HG03045 (cell line): ENCODE measurements around the gene FAM136A.
A peak's percentile ranks its signal among the peaks of the same experiment; 100 is the strongest.
"Not testable (repeated sequence)": the region's sequence is repeated elsewhere in the genome, so short reads cannot be mapped to it uniquely, and the experiment has no call there.

Experiments
- ATAC-seq: cut with Tn5 transposase; IDR thresholded peaks from one replicate; pipeline ENCODE4 v1.9.1; 2021; ENCODE audit warnings: mild to moderate bottlenecking, moderate library complexity; ENCODE audit not compliant: unreplicated experiment

The FAM136A gene

DNA sequence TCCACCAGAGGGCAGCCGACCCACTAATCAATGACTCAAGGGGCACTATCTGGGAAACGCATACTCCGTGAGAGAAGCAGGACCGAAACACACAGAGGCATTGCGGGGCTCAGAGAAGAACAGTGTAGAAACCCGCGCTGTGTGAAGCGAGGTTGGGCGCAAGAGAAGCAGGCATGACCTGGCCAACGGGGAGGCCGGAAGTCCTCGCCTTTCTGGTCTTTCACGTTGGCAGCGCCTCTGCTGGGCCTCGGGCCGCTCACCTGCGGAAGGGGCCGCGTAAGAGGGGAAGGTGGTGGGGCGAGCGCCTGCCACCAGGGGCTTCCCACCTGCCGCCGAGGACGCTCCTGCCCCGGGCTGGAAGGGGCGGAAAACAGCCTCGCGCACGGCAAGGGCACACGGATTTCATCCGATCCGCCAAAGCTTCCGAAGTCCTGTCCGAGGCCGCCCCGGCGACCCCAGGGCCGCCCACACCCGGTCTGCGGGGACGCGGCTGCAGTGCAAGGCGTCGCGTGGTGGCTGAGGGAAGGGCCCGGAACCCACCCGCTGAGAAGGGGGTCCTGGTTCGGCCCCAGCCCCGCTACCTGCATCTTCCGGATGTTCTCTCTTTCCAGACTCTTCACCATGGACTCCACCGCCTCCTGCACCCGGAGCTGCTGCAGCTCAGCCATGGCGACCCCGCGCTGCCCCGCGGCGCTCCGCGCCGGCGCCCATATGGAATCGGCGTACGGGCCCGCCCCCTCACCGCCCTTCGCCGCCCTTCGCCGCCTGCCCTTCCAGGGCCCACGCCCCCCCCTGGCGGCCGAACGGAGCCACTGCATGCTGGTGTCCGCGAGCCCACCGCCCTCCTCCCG, at the start of gene FAM136A:
Gene FAM136A, minus strand, starts transcription at position 724 of the 851 bp plus-strand sequence. Its CDS starts 56 bp downstream, at position 668.
- peak; percentile 82 for ATAC-seq

DNA sequence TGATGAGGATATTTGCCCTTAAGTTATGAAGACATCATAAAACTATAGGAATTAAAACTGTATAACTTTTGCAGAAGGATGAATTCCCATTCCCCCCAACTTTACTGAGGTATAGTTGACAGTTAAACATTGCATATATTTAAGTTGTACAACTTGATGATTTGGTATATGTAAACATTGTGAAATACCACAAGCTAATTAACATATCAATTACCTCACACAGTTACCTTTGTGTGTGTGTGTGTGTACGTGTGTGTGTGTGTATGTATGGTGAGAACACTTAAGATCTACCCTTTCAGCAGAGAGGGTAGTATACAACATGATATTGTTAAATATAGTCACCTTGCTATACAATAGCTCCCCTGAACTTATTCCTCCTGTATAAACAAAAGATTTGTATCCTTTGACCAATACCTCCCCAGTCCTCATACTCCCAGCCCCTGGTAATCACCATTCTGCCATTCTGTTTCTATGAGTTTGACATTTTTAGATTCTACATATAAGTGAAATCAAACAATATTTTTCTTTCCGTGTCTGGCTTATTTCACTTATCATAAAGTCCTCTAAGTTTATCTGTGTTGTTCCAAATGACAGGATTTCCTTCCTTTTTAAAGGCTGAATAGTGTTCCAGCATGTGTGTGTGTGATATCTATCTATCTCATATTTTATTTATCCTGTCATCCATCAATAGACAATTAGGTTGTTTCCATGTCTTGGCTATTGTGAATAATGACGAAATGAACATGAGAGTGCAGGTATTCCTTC, 48.2 kb upstream of the FAM136A start:
- ATAC-seq: no peak

DNA sequence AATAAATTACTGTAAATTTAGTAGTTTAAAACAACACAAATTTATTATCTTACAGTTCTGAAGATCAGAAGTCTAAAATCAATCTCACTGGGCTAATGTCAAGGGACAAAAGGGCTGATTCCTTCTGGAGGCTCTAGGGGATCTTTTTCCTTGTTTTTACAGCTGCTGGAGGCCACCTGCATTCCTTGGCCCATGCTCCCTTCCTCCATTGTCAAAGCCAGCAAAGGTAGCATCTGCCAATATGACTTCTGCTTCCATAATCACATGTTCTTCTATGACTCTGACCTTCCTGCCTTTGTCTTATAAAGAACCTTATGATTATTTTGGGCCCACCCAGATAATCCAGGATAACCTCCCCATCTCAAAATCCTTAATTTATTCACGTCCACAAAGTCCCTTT, 46.0 kb upstream of the FAM136A start:
- ATAC-seq: no peak

DNA sequence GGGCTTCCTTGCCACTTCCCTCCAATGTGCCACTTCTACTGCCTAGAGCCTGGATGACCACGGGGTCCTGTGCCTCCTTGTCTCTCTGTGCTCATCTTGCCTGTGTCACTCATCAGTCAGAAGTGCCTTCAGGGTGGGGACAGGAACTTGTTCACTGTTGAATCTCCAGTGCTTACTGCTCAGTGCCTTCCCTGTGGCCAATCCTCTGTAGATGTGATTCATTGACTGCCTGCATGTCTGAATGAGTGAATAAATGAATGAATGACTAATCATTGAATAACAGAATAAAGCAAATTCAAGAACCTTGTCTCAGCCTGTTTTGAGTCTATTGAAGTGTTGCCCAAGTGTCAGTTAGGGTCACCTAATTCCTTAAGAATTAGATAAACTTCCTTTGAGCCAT, 42.3 kb upstream of the FAM136A start:
- ATAC-seq: no peak

DNA sequence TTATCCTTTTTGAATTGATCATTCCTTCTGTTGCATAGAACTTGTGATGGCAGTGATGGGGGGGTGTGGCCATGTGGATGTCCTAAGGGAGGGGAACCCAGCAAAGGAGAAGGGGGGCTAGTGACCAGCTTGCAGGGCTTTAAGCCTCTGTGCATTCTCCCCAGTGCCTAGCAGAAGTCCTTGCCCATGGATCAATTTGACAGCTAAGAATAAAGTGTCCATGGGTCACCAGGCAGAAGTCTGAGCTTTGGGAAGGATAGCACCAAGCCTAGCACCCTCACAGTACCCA, 39.6 kb upstream of the FAM136A start:
- no peak for ATAC-seq

DNA sequence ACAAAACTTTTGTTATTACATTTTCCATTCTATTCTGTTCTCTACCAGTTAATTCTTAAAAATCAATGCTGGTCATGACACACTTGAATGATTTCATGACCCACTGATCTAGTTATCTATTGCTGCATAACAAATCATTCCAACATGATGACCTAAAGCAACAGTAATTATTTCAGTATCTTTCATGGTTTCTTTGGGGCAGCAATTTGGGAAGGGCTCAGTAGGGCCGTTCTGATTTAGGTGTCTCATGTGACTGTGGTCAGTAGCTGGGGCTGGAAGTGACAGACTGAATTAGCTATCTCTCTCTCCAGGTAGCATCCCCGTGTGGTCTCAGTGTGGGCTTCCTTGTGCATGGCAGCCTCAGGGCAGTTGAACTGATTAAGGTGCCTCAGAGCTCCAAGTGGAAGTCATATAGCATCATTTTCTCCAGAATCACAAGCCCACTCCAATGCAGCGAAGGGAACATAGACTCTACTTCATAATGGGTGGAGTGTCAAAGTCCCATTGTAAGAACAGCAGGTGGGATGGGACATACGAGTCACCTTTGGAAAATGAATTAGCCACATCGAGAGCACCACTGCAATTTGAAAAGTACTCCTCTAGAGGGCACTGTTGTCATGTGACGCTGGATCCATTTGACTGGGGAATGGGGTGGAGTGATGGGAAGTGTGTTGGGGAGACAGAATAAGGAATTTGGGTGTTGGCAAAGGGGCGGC, 39.1 kb upstream of the FAM136A start:
- ATAC-seq: no peak

DNA sequence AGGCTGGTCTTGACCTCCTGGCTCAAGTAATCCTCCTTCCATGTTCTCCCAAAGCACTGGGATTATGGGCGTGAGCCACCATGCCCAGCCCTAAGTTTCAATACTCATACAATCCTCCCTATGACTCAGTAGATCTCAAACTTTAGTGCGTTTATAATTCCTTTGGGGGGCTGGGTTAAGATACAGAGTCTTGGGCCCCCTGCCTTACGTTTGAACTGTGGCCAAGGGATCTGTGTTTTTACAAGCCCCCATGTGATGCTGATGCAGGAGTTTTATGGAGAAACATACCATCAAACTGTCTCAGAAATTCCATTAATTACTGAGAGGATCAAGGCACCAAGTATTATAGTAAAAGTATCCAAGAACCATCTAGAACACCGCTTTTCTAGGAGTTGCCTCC, 38.2 kb upstream of the FAM136A start:
- no peak for ATAC-seq

DNA sequence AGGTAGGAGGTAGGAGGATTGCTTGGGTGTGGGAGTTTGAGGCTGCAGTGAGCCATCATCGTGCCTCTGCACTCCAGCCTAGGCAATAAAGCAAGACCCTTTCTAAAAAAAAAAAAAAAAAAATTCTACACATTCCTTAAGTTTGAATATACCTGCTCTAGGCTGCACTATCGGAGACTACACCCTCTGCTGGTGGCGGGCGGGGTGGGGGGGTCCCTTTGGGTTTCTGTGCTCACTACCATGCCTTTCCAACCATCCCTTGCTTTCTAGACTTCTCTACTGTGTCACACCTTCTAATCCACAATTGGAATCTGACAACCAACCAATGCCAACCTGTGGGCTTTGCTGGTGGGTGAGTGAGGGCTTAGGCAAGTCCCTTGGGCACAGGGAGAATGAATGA, 34.7 kb upstream of the FAM136A start:
- no peak for ATAC-seq

DNA sequence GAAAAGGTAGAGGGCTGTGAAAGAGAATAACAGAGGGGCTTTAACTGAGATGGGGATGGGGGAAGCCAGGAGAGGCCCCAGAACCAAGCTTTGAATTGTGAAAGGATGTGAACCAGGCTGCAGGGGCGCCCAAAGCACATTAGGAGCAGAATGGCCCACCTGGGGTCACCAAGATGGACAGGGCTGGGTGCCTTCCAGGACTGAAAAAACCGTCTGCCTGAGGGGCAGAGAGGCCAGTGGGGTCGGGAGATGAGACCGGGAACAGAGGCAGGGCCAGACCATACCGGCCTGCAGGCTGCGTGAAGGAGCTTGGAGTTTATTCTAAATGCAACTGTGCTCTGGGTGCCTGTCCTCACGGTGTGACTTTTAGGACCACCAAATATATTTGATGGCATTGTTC, 29.1 kb upstream of the FAM136A start:
- ATAC-seq: no peak

DNA sequence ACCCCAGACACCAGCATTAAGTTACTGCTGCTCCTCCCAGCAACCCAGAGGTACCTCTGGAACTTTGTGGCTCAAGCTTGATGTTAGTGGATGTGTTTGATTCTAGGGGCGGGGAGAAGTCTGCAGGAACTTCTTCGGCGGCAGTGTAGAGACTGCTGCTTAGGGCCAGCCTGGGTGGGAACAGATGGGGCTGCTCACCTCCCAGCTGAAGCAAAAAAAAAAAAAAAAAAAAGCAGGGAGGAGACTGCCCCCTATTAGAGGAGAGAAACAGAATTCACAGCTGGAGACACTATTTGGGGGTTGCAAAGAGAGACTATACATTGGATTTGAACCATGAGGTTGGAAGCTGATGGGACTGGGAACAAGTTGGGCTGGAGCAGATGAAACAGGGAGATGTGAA, 28.6 kb upstream of the FAM136A start:
- no peak for ATAC-seq

DNA sequence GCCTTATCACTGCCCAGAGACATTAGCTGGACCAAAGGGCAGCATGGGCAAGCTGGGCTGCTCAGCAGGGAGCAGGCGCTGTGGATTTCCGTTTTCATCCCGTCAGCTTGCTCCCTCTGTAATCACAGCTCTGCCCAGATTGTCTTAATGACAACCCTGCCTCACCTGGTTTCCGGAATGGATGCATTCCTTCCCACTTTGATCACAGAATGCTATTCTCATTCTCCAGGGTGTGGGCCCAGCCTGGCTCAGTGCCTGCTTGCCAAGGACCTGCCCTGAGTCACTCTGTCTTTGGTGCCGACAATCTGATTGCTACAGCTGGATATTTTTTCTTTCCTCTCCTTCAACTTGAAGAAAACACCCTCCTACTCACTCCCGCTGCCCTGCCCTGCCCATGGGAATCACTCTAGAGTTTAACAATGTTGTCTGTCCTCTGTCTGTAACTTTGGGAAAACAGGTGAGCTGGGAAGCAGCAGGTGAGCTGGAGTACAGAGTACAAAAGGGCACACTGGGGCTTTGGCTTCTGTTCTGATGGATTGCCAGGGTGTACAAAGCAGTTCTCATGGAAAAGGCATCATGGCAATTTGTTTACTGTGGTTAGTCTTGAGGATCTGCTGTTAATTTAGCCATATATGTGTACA, 27.2 kb upstream of the FAM136A start:
- no peak for ATAC-seq

DNA sequence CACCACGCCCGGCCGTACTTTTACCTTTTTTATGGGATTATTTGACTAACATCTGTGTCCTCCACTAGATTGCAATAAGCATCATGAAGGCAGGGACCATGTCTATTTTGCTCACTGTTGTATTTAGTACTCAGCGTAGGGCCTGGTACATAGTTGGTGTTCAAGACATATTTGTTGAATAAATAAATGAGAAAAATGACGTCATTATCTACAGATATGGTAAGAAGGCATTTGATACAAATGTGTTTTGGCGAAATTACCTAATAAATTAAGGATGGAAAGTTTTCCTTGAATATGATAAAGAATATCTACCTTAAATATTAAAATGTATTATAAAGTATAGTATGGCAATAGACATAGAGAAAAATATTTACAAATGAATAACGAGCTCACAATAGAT, 24.0 kb upstream of the FAM136A start:
- ATAC-seq: no peak

DNA sequence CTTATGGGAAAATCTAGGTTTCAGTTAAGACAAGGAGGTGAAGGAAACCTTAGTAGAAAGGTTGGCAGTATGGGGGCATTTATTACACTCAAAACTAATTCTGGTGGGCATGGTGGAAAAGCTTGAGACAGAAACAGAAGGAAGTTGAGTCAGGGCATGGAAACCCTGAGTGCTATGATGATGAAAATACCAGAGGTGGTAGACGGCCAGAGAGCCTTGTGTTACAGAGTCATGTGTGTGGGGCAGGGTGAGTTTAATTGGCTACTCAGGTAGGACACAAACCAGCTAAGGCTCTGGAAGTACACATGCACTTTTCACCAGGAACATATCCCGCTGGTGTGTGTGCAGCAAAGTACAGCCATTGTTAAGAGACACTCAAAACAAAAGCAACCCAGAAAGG, 20.7 kb upstream of the FAM136A start:
- ATAC-seq: no peak

DNA sequence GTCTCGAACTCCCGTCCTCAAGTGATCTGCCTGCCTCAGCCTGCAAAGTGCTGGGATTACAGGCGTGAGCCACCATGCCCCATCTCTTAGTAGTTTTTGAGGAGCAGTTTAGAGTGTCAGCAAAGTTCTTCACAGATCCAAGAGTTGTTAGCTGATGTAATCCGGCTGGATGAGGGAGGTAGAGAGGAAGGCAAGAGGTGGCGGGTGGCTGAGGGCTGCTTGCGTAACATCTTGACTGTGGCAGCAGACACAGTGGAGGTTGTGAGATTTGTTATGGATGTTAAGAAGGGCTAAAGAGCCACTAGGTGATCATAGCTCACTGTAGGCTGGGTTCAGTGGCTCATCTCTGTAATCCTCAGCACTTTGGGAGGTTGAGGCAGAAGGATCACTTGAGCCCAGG, 19.5 kb upstream of the FAM136A start:
- ATAC-seq: no peak

DNA sequence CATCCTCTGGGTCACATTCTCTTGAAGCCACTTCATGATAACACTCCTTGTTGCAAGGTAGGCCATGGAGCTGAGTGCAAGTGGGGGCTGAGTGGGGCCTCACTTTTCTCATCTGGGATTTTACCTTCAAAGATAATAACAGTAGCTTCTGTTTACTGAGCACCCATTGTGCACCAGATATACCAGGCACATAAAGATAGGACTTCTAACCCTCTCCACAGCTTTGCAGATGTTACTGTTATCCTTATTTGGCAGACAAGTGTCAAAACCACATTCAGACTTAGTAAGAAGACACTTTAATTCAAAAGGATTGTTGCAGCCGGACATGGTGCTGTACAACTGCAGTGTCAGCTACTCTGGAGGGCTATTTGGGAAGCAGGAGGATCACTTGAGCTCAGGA, 12.8 kb upstream of the FAM136A start:
- ATAC-seq: no peak

DNA sequence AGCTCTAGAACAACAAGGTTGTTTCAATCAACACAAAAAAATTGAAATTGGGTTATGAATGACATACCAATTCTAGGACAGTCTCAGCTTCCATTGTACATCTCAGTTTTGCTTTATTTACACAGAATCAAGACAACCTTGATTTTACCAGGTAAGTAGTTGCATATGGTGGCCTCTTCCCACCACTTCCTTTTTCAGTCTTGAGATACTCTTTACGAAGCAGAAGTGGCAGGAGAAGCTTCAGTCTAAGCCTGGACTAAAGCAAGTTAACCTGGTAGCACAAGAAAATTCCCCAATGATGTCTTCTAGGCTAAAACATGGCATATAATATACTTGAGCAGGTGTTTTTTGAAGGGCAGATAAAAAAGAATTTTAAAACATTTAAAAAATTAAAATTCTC, 10.7 kb upstream of the FAM136A start:
- no peak for ATAC-seq

DNA sequence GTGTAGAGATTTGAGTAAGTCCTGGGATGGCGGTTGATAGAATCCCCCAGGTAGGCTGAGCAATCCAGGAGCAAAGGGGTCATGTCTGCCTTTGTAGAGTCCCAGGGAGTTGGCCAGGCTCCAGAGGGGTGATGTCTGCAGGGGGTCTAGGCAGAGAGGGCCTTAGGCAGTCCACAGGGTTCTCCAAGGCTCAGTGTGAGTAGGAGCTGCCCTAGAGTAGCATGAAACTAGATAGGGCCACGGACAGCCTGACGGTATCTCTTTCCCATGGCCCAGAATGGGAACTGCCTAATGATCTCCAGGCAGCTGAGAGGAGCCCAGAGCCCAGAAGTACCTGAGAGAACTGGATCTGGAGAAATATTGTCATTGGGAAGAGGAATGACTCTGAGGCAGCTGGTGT, 9.0 kb upstream of the FAM136A start:
- ATAC-seq: no peak

DNA sequence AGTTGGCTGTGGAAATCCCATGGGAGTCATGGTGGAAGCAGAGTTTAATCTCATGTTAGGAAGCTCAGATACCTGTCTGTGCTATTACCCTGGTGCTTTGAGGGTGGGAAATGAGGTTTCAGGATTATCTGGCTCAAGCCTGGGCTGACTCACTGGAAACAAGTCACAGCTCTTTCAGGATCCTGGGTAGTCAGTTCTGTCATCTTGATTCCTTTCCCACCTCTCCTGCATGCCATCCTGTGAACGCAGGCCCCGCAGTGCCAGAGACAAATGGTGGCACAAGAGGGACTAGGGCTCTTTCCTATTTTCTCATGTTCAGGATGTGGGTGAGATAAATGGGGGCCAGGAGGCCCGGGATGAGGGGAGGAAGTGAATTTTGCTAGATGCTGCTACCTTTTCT, 3.7 kb upstream of the FAM136A start:
- no peak for ATAC-seq

DNA sequence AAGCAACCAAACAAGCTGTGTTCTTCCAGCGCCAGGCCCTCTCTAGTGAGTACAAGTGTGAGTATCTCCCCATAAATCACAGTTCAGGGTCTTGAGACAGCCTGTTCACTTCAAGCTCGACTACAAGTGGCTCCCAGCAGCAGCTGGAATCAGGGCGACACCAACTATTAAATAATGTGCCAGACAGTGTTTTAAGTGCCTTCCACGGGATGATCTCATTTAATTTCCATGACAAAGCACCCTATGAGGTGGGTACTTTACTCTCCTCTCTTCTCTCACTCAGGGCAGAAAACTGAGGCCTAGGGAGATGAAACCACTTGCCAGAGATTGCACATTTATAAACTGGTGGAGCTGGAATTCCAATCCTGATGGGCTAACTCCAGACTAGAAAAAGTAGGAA, 2.6 kb upstream of the FAM136A start:
- ATAC-seq: no peak

DNA sequence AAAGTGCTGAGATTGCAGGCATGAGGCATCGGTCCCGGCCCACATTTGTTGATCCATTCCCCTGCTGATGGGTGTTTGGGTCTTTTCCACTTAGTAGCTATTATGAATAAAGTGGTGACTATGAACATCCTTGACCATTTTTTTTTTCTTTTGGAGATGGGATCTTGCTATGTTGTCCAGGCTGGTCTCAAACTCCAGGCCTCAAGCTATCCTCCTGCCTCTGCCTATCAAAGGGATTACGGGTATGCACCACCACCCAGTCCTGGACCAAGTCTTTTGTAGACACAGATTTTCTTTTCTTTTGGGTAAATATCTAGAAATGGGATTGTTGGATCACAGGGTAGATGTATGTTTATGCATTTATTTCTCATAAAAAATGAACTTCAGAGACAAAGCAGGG, 1.3 kb upstream of the FAM136A start:
- no peak for ATAC-seq

DNA sequence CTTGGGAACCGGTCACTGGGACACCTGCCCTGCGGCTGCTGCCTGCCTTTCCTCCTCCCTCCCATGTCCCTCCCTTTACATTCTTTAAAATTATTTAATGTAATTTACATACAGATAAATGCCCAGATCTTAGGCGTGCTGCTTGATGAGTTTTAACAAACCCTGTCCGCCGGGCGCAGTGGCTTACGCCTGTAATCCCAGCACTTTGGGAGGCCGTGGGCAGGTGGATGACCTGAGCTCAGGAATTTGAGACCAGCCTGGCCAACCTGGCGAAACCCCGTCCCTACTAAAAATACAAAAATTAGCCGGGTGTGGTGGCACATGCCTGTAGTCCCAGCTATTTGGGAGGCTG, 304 bp upstream of the FAM136A start:
- not testable (repeated sequence) for ATAC-seq
